Fibroblast of pulmonary artery (primary cell): ENCODE measurements around the gene AURKA.

Source experiments
- DNase-seq: peaks from one replicate; pipeline ENCODE4 v3.0.0-alpha.2; 2010; ENCODE audit warnings: low read depth
- H3K4me3 ChIP-seq: replicated peaks from 2 replicates; pipeline ENCODE4 v1.5.1; 2011; ENCODE audit warnings: low read depth, mild to moderate bottlenecking, control low read depth, low read length, moderate library complexity
- TF ChIP-seq, protein P1 (sequence below): IDR thresholded peaks from 2 replicates; pipeline ENCODE4 v1.5.1; 2011; ENCODE audit warnings: mild to moderate bottlenecking, control low read depth, low read length, inconsistent platforms; ENCODE audit errors: missing control alignments

Gene AURKA

DNA sequence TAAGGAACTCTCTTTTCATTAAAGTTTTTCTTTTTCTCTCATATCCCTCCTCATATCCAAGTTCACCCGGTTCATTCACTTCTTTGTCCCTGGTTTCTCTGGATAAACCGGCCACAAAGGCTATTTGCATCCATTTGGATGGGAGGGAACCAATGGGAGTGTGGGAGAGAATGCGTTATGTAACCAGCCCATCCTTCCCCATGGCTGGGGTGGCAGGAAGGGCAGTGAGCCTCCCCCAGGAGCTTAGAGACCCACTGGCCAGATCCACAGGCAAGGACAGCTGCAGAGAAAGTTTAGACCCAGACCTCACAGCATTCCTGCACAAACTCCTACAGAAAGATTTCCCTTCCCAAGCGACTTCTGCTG lies 30.8 kb upstream of the AURKA start:
- DNase-seq = peak; percentile 66
- no peak overlapping the region for H3K4me3 ChIP-seq
- TF ChIP-seq, protein P1, sequence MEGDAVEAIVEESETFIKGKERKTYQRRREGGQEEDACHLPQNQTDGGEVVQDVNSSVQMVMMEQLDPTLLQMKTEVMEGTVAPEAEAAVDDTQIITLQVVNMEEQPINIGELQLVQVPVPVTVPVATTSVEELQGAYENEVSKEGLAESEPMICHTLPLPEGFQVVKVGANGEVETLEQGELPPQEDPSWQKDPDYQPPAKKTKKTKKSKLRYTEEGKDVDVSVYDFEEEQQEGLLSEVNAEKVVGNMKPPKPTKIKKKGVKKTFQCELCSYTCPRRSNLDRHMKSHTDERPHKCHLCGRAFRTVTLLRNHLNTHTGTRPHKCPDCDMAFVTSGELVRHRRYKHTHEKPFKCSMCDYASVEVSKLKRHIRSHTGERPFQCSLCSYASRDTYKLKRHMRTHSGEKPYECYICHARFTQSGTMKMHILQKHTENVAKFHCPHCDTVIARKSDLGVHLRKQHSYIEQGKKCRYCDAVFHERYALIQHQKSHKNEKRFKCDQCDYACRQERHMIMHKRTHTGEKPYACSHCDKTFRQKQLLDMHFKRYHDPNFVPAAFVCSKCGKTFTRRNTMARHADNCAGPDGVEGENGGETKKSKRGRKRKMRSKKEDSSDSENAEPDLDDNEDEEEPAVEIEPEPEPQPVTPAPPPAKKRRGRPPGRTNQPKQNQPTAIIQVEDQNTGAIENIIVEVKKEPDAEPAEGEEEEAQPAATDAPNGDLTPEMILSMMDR = no peak

DNA sequence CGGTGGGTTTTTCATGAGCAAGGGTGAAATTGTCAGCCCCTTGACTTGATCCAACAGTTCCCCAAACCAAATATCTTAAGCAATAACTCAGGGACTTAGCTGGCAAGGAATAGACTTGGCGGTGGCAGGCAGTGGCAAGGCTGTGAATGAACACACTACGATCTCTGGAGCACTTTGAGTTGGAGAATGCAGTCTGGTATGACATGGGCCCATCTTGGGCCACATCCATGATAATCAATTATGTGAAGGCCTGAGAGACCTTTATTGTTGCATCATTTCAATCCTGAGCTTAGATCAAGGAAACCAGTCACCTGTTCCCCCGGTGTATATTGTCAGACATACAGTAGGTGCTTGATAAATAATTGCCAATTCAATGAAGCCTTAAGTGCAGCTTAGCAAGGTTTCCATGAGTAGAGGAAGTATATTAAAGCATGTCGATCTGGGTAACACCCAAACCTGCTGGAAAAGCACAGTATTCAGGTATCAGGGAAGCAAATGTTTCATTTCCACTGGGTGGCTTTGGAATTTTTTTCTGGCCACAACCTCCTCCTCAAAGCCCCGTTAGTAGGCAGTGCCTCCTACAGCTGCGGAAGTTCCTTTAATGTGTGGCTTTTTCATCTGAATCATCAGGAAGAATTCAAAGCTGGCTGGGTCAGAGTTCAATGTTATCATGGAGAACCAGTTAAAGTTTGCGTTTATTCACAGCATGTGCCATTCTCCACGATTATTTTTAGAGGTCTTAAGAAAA lies 30.2 kb upstream of the AURKA start:
- DNase-seq = peak; percentile 80
- H3K4me3 ChIP-seq = no peak overlapping the region
- TF ChIP-seq, protein P1 = peak; percentile 24

DNA sequence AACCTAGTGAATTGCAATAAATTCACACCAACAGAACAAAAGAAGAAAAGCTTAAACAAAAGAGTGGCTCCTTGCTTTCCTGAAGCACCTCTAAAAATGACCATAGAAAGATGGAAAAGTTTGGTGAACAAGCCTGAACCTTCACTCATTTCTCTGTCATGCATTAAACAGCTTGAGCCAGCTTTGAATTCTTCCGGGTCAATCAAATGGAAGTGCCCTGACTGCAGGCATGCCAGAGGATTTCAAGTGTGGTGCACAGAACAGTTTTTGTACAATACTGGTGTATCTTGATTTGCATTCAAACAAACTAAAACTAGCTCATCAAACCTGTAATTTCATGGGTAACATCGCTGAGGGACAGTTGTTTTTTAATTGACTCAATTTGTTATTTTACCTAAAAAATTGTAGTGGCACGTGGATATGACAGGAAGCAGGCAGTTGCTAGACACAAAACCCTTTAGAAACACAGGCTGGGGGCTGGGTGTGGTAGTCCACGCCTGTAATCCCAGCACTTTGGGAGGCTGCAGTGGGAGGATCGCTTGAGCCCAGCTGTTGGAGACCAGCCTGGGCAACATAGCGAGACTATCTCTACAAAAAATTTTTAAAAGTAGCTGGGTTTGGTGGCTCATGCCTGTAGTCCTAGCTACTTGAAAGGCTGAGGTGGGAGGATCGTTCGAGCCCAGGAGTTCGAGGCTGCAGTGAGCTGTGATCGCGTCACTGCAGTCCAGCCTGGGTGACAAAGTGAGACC lies 29.1 kb upstream of the AURKA start:
- no peak for DNase-seq
- TF ChIP-seq, protein P1 = no peak

DNA sequence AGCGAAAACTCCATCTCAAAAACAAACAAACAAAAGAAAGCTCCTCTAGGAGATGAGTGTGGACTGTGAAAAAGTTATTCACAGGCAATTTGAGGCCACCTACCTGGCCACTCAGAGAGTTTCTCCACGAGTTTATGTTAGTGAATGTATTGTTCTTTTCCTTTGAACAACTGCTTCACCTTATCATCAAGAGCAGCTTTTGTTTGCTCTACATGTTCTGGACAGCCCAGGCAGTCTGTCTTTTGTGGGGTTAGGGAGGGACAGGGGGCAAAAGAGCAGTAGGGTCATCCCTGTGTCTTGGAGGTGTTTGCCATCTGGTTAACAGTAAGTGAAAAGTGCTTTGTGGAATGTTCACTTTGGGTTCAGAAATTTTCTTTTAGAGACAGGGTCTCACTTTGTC lies 28.0 kb upstream of the AURKA start:
- no peak overlapping the region for H3K4me3 ChIP-seq
- TF ChIP-seq, protein P1 = no peak
- no peak for DNase-seq

More for the DNA sequence above, 29.1 kb upstream of the AURKA start:
- no peak overlapping the region for H3K4me3 ChIP-seq

DNA sequence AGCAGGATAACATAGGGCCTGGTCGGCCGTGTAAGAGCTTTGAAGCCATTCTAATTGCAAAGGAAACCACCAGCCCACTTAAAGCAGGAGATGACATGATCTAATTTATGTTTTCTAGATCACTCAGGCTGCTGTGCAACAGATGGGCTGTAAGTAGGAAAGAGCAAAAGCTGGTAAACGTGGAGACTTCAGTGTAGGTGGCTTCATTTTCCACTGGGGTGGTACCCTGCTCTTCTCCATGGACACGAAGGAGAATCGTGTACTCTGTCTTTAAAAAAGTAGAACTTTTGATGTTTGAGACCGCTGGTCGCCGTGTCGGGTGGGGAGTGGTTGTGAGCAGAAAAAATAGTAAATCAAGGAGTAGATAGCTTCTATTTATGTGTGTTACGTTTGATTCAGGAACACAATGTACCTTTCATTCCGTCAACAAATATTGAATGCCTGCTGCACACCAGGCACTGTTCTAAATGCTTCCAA lies 26.4 kb upstream of the AURKA start:
- TF ChIP-seq, protein P1 = no peak
- no peak overlapping the region for H3K4me3 ChIP-seq
- peak; percentile 35 for DNase-seq

DNA sequence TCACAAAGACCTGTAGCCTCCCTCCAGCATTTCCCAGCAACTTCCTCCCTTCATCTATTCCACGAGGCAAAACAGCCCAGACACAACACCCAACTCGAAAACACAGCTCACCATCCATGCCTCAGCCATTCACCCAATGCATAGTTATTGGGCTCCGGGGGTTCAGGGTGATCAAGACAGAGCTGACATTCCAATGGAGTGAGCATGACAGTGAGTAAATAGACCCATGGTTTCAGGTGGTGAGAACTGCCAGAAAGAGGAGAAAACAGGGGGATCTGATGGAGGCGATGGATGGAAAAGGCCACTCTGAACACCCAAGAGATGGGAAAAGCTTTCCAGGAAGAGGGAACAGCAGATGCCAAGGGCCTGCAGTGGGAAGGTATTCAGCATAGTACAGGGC lies 25.9 kb upstream of the AURKA start:
- TF ChIP-seq, protein P1 = no peak
- H3K4me3 ChIP-seq = no peak overlapping the region
- DNase-seq = no peak
